T-helper 1 cell (primary cell): ENCODE data around the gene CSMD2.

Source experiments
- DNase-seq, 5 donors: peaks; one replicate each; pipeline ENCODE4 v3.0.0-alpha.2; 2012 to 2020

The CSMD2 gene

GRCh38 chr1:33996281-33996680 lies 168.7 kb downstream of the CSMD2 start:
- no peak for DNase-seq

GRCh38 chr1:33993301-33993700 lies 171.7 kb downstream of the CSMD2 start:
- no peak for DNase-seq

- no peak for DNase-seq
Observed at GRCh38 chr1:33990281-33990680, 174.7 kb downstream of the CSMD2 start.

GRCh38 chr1:33988161-33988560 lies 176.9 kb downstream of the CSMD2 start:
- no peak for DNase-seq

- no peak for DNase-seq
Observed at GRCh38 chr1:33986390-33987095, 178.5 kb downstream of the CSMD2 start.

GRCh38 chr1:33985656-33986055 lies 179.4 kb downstream of the CSMD2 start:
- DNase-seq = no peak

- DNase-seq = no peak
Observed at GRCh38 chr1:33984906-33985565, 180.0 kb downstream of the CSMD2 start.

GRCh38 chr1:33982419-33982818 lies 182.6 kb downstream of the CSMD2 start:
- DNase-seq = no peak

GRCh38 chr1:33979341-33979740 lies 185.7 kb downstream of the CSMD2 start:
- DNase-seq = no peak

- DNase-seq = no peak
Observed at GRCh38 chr1:33975961-33976360, 189.1 kb downstream of the CSMD2 start.

- DNase-seq = no peak
Observed at GRCh38 chr1:33973799-33974545, 191.1 kb downstream of the CSMD2 start.

- no peak for DNase-seq
Observed at GRCh38 chr1:33972676-33973395, 192.2 kb downstream of the CSMD2 start.

GRCh38 chr1:33971913-33972312 lies 193.1 kb downstream of the CSMD2 start:
- no peak for DNase-seq

- DNase-seq = no peak
Observed at GRCh38 chr1:33971018-33971710, 193.9 kb downstream of the CSMD2 start.

- DNase-seq = no peak
Observed at GRCh38 chr1:33970148-33970825, 194.7 kb downstream of the CSMD2 start.

GRCh38 chr1:33966346-33967141 lies 198.5 kb downstream of the CSMD2 start:
- no peak for DNase-seq

GRCh38 chr1:33965086-33965485 lies 199.9 kb downstream of the CSMD2 start:
- no peak for DNase-seq

- no peak for DNase-seq
Observed at GRCh38 chr1:33962061-33962460, 203.0 kb downstream of the CSMD2 start.

- no peak for DNase-seq
Observed at GRCh38 chr1:33960188-33960895, 204.7 kb downstream of the CSMD2 start.

- DNase-seq = no peak
Observed at GRCh38 chr1:33957854-33958253, 207.2 kb downstream of the CSMD2 start.
